Left kidney (tissue), 2 donors: ENCODE results near the gene ACTL6B. TPM values are rescaled to one million over a fixed set of nuclear protein-coding genes. Genes with fewer than 3 reads are reported as not detected.

Experiments
- DNase-seq: peaks from one replicate; pipeline ENCODE4 v3.0.0-alpha.2; 2013
- polyA plus RNA-seq: library from polyadenylated mRNA; unstranded; fragments of 120-200 nt; gene quantifications from one replicate; pipeline ENCODE4 v1.2.1, GENCODE V29; 2013; ENCODE audit not compliant: insufficient read length

Gene ACTL6B
- polyA plus RNA-seq, 1 donor: not detected

DNA sequence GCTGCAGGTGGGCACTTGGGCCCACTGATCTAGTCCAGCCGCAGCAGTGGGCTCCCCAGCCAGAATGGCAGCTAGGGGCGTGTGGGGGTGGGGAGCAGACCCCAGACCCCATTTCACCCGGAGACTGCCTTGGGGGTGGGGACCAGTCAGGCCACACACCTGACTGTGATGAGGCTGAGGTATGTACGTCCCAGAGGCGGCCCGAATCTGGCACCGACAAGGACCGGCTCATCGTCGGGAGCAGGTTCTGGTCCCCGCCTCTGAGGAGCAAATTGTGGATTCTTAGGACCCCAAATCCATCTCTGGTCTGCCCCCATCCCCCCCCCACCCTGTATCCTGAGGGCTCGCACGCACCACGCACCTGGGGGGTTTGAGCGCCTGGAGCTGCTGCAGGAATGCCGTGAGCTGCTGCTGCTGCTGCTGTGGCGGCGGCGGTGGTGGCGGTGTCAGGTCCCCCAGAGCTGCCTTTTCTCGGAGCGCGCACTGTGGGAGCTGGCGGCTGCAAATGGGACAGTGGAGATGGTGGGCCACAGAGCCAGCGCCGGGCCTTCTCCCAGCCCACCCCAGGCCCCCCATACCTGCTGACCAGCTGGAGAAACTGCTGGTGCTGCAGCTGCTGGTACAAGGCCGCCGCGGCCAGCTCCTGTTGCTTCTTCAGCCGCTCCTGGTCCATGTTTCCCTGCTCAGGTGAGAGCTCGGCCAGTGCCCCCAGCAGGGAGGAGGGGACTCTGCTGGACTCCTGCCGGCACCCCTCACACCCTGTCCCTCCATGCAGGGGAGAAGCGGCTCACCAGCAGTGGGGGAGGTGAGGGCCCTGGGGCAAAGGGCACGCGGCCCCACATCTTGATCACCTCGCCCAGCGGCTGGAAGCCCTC lies 27.6 kb upstream of the ACTL6B start:
- no peak for DNase-seq

DNA sequence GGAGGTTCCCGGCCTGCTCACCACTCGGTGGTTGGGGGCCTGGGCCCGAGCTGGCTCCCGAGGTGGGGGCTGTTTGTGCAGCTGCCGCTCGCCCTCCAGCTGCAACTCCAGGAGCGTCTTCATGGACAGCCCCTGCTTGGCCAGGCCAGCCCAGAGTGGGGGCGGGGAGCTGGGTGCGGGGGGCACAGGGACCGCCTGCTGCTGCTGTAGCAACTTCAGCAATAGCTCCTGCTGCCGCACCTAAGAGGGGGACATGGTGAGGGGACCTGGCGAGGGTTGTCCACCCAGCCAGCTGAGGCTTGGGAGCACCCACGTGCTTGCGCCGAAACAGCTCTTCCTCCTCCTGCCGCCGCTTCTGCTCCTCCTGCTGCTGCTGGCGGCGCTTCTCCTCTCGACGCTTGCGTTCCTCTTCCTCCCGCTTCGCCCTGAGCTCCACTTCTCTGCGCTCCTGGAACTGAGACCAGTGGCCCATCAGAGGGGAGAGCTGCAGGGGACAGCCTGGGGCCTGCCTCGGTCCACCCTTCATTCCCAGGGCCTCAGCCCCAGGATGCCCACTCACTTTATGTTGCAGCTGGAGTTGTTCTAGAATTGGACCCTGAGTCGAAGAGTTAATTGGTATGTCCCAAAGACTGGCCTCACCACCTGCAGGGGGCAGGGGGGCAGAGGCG lies 26.9 kb upstream of the ACTL6B start:
- no peak for DNase-seq

DNA sequence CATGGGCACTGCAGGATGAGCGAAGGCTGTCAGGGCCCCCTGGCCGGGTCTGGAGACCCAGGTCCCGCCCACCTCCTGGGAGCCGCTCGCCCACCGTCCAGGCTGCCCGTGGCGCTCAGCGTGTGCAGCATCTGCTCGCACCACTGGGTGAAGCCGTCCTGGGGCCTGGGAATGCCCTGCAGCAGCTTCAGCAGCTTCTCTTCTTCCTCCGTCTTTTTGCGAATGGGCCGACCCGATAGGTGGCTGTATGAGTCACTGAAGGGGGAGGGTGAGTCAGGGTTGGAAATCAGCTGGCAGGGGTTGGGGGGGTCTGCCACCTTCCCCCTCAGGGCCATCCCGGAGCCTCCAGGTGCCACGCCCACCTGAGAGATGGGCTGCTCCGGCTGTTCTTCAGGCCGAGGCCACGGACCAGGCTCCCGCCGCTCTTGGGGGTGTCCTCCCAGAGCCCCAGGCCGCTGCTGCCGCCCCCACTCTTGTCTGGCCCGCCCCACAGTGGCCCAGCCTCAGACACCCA lies 26.0 kb upstream of the ACTL6B start:
- DNase-seq: no peak

DNA sequence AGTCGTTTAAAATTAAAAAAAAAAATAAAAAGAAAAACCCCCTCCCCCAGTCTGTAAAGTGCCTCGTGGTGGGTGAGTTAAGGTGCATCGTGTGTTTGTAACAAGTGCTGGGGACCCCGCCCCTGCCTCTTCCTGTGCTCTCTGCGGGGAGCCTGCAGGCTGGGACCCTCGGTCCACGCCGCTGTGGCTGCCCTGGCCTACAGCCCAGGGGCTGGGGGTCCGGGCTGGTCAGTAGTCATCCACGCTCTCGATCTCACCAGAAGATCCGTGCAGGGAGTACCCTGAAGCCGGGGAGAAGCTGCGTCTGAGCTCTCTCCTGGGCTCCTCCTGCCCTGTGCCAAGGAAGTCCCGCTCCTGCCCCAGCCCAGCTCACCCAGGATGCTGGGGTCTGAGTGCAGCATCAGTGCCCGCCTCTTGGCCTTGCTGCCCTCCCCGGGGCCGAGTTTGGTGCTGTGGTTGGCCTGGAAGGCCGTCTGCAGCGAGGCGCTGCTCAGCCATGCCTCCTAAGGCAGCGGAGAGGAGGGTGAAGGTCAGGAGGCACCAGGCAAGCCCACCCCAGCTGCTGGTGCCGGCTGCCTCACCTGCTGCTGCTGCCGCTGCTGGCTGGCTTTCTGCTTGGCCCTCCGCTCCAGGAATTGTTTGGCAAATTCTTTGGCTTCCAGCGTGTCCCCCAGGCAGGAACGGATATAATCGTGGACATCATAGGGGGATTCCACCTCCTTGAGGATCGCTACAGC lies 25.4 kb upstream of the ACTL6B start:
- no peak for DNase-seq

DNA sequence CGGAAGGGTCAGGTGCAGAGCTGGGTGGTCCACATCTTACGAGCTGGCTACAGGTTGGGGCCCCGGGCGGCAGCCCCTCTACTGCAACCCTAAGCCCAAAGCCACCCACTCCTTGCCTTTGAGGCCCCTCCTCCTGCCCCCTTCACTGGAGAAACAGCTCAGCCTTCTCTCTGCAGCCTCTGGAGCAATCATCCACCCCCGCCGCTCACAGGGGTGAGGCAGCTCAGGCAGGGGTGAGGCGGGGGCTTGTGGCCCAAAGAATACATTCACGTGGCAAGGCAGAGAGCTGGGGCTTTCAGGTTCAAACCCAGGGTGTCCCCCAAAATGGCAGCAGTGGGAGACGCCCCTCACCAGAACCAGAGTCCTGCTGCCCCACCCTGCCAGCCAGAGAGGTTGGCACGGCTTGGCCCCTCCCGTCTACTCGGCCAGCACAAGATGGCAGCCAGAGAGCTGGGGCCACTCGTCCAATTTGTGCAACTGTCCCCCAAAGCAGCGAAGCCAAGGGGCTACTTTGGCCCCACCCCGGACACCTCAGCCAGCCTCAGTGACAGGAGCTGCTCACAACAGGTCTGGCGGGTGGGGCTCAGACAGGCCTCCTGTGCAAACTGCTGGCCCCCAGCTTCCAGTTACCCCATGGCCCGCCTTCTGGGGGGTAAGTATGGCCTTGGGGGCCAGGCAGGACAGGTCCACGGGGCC lies 24.5 kb upstream of the ACTL6B start:
- no peak for DNase-seq

DNA sequence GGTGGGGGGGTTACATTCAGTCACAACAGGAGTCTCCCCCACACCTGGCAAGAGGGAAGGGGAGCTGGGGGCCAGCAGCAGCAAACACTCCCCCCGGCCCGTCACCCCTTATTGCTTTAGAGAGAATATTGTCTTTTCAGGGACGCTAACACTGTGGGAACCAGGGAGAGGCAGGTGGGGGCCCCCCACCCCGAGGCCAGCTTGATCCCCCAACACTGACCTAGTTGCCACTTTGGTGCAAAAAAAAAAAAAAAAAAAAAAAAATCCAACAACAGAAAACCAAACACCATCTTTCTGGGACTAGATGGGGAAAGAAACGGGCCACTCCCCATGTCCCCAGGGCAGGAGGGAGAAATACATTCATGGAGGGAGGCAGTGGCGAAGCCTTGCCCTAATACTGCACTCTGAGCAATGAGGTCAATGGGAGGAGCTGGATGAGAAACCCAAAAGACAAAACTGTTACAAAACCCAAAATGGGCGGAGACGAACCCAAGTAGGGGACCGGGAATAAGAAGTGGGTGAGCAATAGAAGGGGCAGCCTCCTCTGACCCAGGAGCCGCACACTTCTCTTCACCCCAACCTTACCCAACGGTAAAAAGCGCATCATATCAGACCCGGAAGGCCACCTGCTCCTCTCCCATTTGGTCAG lies 23.8 kb upstream of the ACTL6B start:
- DNase-seq: no peak

DNA sequence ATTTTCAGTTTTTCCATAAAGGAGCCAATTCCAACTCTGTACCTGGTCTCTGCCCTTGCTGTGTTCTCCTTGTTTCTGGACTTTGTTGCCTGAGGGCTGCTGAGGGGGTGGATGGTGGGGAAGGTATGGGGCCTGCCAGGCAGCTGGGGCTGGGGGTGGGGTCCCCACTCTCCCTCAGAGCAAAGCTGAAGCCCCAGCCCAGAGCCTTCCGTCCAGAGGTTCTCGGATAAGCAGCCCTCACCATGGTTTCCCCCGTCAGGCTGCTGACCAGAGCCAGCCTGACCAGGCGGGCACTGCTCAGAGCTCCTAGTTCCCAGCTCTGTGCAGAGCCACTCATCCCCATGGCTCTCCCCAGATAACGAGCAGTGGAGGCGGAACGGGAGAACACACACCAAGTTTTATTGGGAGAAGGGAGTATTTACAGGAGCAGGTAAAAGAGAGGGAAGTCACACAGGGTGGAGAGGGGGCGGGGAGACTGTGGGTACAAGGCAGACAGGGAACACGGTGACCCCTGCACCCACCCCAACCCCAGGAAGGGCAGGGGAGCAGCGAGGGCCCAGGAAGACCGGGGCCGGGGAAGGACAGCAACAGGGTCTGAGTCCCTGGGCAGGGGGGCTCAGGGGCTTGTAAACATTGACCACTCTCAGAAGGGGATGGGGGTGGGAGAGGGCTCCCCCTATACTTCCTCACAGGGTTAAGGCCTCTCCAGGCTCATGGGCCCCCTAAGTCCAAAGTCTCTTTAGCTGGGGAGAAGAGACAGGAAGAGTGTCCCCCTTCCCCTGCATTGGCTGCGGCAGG lies 23.1 kb upstream of the ACTL6B start:
- DNase-seq: no peak

DNA sequence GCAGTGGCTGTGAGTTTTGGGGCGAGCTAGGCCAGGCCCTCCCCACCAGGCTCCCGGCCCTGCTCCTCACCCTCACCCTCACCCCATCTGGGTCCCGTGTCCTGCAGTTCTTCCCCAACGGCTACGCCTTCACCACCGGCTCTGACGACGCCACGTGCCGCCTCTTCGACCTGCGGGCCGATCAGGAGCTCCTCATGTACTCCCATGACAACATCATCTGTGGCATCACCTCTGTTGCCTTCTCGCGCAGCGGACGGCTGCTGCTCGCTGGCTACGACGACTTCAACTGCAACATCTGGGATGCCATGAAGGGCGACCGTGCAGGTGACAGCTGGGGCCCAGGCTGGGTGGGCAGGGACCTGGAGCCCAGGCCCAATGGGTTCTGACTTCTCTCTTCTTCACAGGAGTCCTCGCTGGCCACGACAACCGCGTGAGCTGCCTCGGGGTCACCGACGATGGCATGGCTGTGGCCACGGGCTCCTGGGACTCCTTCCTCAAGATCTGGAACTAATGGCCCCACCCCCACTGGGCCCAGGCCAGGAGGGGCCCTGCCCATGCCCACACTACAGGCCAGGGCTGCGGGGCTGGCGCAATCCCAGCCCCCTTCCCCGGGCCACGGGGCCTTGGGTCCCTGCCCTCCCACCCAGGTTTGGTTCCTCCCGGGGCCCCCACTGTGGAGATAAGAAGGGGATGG lies 22.2 kb upstream of the ACTL6B start:
- DNase-seq: no peak

DNA sequence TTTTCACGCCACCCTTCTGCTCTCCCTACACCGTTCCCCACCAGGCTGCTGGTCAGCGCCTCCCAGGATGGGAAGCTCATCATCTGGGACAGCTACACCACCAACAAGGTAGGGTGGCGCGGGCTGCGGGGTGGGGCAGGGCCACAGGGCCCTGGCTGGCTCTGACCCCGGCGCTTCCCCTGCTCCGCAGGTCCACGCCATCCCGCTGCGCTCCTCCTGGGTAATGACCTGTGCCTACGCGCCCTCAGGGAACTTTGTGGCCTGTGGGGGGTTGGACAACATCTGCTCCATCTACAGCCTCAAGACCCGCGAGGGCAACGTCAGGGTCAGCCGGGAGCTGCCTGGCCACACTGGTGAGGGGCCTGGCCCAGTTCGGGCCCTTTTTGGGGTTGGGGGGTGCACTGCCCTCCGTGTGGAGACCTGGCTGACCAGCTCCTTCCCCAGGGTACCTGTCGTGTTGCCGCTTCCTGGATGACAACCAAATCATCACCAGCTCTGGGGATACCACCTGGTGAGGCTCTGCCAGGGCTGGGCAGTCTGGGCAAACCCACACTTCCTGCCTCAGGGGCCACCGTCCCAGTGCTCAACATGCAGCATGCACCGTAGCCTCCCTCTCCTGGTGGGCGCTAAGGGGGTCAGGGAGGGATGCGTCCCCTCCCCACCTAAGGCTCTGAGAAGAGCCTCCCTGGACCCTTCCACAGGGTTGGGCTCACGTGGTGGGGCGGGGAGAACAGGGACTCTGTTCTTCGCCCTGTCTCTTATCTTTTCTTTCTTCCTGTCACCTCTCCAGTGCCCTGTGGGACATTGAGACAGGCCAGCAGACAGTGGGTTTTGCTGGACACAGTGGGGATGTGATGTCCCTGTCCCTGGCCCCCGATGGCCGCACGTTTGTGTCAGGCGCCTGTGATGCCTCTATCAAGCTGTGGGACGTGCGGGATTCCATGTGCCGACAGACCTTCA lies 21.3 kb upstream of the ACTL6B start:
- DNase-seq: no peak

DNA sequence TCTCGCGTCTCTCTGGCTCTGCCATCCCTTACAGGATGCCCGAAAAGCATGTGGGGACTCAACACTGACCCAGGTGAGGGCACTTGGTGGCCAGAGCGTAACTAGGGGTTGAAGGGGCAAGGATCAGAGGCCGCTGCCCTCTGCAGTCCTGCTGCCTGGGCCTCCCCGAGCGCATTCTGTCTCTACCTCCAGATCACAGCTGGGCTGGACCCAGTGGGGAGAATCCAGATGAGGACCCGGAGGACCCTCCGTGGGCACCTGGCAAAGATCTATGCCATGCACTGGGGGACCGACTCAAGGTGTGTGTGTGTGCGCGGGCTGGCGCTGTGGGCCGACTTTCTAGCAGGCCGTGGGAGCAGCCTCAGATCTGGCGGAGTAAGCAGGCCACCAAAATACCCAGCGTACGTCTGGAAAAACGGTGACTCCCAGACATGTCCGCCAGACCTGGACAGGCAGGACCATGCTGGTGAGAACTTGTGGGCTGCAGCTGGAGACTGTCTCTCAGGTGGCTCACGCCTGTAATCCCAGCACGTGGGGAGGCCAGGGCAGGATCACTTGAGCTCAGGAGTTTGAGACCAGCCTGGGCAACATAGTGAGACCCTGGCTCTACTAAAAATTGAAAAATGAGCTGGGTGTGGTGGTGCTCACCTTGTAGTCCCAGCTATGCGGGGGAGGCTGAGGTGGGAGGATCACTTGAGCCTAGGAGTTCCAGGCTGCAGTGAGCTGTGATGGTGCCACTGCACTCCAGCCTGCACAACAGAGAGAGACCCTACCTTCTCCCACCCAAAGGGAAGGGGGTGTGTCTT lies 20.5 kb upstream of the ACTL6B start:
- DNase-seq: no peak

DNA sequence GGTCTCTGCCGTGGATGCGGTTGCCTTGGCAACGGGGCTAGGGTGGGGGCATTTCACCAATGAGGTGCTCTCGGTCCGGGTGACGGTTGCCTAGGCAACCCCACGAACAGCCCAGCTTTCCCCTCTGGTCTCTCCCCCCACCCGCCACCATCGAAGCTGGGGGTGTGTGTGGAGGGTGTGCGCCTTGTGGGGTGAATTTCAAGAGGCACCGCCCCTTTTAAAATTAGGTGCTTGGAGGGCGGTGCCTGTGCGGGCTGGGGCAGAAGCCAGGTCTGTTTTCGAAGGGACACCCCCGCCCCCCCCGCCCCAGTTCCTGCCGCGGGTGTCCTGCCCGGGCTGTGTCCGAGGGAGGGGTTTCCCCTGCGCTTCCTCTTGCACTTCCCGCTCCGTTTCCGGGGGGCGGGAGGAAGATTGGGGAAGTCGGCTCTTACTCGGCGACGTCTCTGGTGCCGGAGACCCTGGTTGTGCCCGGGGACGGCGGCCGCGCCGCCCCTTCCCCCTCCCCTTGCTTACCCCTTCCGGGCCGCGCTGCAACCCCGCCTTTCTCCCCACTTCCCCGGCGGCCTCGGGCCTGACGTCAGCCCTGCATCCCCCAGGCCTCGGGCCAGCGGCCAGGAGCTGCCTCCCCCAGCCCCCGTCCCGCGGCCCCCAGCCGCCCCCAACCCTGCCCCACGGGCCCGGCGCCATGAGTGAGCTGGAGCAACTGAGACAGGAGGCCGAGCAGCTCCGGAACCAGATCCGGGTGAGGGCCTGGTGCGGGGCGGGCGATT lies 19.5 kb upstream of the ACTL6B start:
- peak; percentile 59 for DNase-seq

DNA sequence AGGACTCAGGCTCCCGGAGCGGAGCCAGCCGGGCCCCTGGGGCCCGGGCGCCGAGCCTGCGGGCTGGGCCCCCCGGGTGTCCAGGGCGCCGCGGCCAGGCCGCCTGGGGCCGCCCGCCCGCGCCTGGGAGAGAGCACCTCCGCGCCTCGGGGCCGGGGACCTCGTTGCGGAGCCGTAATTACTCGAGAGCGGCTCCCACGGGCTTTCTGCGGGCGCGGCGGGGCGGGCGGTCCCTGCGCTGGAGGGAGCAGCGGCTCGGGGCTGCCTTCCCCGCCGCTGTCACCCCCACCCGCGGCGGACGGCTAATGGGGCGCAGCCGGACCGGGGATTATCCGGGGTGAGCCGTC lies 18.8 kb upstream of the ACTL6B start:
- DNase-seq: no peak

DNA sequence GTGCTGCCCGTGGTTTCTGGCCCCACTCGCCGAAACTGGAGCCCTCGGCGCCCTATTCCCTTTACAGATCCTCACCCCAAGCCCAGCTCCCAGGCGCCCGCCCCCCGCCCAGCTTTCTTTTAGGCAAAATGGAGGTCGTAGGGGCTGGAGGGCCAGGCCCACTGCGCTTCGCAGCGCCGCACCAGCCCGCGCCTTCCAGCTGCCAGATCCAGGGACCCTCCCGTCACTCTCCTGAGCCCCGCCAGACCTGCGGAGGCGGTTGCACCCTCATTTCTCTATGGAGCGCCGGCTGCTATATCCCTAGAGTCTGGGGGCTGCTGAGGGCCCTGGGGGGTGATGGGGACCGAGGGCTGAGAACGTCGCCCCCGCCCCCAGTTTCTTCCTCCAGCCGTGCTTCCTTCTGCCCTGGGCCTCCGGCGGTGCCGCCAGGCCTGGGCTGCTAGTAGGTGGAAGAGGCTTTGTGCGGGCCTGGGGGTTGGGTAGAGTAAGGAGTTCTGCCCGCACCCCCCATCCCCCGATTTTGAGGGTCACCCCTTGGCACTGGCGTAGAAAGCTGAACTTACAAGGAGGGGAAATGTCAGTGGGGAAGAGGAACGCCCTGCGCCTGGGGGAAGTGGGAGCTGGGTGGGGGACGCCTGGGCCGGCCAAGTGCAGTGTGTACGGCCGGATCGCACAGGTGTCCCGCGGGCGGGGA lies 18.3 kb upstream of the ACTL6B start:
- no peak for DNase-seq

DNA sequence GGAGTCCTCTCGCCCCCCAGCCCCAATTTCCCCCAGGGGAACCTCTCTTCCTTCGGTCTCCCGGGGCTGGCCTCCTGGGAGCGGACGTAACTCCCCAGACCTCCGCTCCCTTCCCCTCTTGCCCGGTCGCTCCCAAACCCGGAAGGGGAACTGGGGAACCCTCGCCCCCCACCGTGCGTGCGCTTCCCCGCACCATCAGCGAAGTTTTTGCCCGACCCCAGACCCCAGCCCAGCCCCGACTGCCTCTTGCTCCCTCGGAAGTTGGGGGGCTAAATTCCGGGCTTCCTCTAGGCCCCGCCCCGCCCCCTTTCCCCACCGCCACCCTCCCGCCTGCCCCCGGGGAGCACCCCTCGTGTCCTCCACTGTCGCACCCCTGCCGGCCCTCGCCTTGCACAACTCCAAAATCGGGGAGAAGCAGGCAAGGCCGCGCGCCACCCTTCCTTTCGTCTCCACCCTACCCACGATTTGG lies 17.7 kb upstream of the ACTL6B start:
- no peak for DNase-seq

DNA sequence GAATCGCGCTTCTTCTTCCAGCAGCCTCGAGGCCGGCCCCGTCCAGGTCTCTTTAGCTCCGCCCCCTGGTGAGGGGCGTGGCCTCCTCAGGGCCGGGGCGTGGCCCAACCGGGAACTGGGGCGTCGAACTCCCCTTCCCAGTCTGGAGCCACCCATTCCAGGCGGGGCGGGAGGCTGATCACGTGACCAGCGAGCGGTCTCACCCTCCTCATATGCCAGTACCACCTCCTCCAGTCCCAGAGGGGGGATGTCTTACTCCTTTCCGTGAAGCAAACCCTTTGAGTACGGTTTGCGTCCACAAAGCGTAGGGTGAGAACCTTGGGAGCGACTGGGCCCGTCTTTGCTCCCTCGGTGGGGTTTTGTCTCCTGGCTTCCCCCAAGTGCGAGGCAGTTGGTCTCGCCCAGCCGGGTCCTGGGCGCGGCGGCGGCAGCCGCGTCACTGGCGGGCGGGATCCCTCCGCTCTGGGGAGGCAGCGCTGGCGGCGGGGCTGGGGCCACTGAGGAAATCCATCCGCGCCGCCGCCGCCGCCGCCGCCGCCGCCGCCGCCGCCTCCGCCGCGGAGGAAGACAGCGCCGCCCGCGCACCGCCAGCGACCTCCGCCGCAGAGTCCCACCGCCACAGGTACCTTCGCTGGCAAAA lies 17.2 kb upstream of the ACTL6B start, which contains the start of gene GNB2:
Gene GNB2 (plus strand): TSS at position 439 of the 640 bp plus-strand sequence. CDS start 2,526 bp downstream, outside the sequence.
- peak; percentile 99 for DNase-seq
